Right lobe of liver (tissue), 6 donors: ENCODE data around the gene SLC39A11. TPM values are rescaled to one million over a fixed set of nuclear protein-coding genes. Genes with fewer than 3 reads are reported as not detected.
"Not testable (repeated sequence)": the region's sequence is repeated elsewhere in the genome, so short reads cannot be mapped to it uniquely, and the experiment has no call there.

Experiments used
- ATAC-seq, 4 donors: fragments of 200-7000 bp; cut with Tn5 transposase; one replicate each; pipeline ENCODE4 v1.9.1; 2020; ENCODE audit warnings: mild to moderate bottlenecking in 4 of 4, moderate library complexity in 4 of 4
- DNase-seq, 3 donors: peaks; one replicate each; pipeline ENCODE4 v3.0.0-alpha.2; 2020
- H3K27ac ChIP-seq, 3 donors: fragments of 200-600 bp; one replicate each; pipeline ENCODE4 v1.8.0; 2022
- H3K27me3 ChIP-seq, 2 donors: fragments of 200-600 bp; one replicate each; pipeline ENCODE4 v1.8.0; 2022
- H3K36me3 ChIP-seq, 4 donors: fragments of 200-600 bp; sonication (generic) in 1 of 4; one replicate each; pipeline versions ENCODE4 v1.5.1 to v1.8.0; 2017 to 2022; ENCODE audit warnings: control low read depth in 1 of 4
- H3K4me1 ChIP-seq, 4 donors: fragments of 200-600 bp; sonication (generic) in 1 of 4; one replicate each; pipeline versions ENCODE4 v1.5.1 to v1.8.0; 2017 to 2022; ENCODE audit warnings: control low read depth in 1 of 4
- H3K4me3 ChIP-seq, 3 donors: fragments of 200-600 bp; one replicate each; pipeline ENCODE4 v1.8.0; 2022
- H3K9me3 ChIP-seq, 4 donors: fragments of 200-600 bp; sonication (generic) in 1 of 4; one replicate each; pipeline versions ENCODE4 v1.5.1 to v1.8.0; 2017 to 2022; ENCODE audit warnings: control low read depth in 1 of 4
- POLR2A ChIP-seq: fragments of 450-650 bp; IDR thresholded peaks from one replicate; pipeline ENCODE4 v1.6.1; 2017; ENCODE audit warnings: antibody characterized with exemption, mild to moderate bottlenecking
- WGBS: methylation state at CpG from one replicate; pipeline ENCODE4 v1.1.6; 2018; ENCODE audit warnings: low coverage, low lambda C conversion rate; ENCODE audit not compliant: insufficient coverage; ENCODE audit errors: missing lambda C conversion rate; 5-methylcytosine and 5-hydroxymethylcytosine counted together
- intact Hi-C, 2 donors: fragments of 100-400 bp; cut with DNase I; formaldehyde crosslinking; loops; one replicate each; pipeline versions ENCODE4 v1.11.2 to v1.14.1; 2022
- total RNA-seq, 6 experiments: library from RNA; depleted of rRNA in 2 of 6; stranded (reverse); fragments of >200 nt in 2 of 6; fragmentation: NEBNext Ultra II Directional in 3 of 6; extraction: Animal tissue kit (Norgen Biotek cat#: 25700) in 3 of 6; gene quantifications; one replicate each; pipeline versions ENCODE4 v1.1.0 to v1.2.4, GENCODE V29; 2016 to 2023
- TF ChIP-seq, protein P1 (sequence below), 4 donors: fragments of 200-600 bp in 3 of 4; fragments of 450-650 bp in 1 of 4; IDR thresholded peaks; one replicate each; pipeline versions ENCODE4 v1.5.1 to v1.8.0; 2016 to 2022; ENCODE audit warnings: antibody characterized with exemption in 4 of 4, mild to moderate bottlenecking in 2 of 4
- donor health status: DM: no; HTN: yes; CAD: no.
- donor health status: DM: no; HTN: no; CAD: no.
- donor health status: DM: no; HTN: no; CAD: no.
- donor health status: DM: no; HTN: yes; CAD: no.
- donor health status: DM: no; HTN: yes; CAD: no.

The SLC39A11 gene
- total RNA-seq, 6 experiments from 2014 or later: 25.4 to 49.6 (median 39.3) TPM

- H3K27ac ChIP-seq: no peak overlapping the region
- WGBS: 55% methylated on average over 5 of the region's 6 CpGs
- ATAC-seq: peak in 2 of 4 donors; percentile 20 to 50
Measured at GRCh38 chr17:72782985-72783701, 309.3 kb downstream of the SLC39A11 start.

DNA sequence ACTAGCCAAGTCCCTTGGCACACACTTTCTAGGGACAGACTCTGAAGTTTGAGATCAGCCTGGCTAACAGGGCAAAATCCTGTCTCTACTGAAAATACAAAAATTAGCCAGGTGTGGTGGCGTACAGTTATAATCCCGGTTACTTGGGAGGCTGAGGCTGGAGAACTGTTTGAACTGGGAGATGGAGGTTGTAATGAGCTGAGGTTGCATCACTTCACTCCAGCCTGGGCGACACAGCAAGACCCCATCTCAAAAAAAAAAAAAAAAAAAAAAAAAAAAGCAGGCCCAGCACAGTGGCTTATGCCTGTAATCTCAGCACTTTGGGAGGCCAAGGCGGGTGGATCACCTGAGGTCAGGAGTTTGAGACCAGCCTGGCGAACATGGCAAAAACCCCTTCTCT, 310.1 kb downstream of the SLC39A11 start:
- H3K27me3 ChIP-seq, H3K9me3 ChIP-seq, DNase-seq, H3K4me1 ChIP-seq, H3K27ac ChIP-seq, H3K36me3 ChIP-seq, ATAC-seq, intact Hi-C loops, H3K4me3 ChIP-seq: not testable (repeated sequence)
- 90% methylated on average over 3 of the region's 5 CpGs for WGBS

More at GRCh38 chr17:72782985-72783701, 309.3 kb downstream of the SLC39A11 start:
- no peaks in the 10 kb centered on the region for H3K9me3 ChIP-seq
- TF ChIP-seq, protein P1, sequence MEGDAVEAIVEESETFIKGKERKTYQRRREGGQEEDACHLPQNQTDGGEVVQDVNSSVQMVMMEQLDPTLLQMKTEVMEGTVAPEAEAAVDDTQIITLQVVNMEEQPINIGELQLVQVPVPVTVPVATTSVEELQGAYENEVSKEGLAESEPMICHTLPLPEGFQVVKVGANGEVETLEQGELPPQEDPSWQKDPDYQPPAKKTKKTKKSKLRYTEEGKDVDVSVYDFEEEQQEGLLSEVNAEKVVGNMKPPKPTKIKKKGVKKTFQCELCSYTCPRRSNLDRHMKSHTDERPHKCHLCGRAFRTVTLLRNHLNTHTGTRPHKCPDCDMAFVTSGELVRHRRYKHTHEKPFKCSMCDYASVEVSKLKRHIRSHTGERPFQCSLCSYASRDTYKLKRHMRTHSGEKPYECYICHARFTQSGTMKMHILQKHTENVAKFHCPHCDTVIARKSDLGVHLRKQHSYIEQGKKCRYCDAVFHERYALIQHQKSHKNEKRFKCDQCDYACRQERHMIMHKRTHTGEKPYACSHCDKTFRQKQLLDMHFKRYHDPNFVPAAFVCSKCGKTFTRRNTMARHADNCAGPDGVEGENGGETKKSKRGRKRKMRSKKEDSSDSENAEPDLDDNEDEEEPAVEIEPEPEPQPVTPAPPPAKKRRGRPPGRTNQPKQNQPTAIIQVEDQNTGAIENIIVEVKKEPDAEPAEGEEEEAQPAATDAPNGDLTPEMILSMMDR (IDR thresholded peaks at IDR 0.05): no peak
- no peak for TF ChIP-seq POLR2A
- H3K36me3 ChIP-seq: no peaks in the 10 kb centered on the region
- no peak overlapping the region for H3K4me3 ChIP-seq
- intact Hi-C loops: no loop called here
- no peak for DNase-seq
- no peaks in the 10 kb centered on the region for H3K4me1 ChIP-seq
- no peaks in the 10 kb centered on the region for H3K27me3 ChIP-seq

DNA sequence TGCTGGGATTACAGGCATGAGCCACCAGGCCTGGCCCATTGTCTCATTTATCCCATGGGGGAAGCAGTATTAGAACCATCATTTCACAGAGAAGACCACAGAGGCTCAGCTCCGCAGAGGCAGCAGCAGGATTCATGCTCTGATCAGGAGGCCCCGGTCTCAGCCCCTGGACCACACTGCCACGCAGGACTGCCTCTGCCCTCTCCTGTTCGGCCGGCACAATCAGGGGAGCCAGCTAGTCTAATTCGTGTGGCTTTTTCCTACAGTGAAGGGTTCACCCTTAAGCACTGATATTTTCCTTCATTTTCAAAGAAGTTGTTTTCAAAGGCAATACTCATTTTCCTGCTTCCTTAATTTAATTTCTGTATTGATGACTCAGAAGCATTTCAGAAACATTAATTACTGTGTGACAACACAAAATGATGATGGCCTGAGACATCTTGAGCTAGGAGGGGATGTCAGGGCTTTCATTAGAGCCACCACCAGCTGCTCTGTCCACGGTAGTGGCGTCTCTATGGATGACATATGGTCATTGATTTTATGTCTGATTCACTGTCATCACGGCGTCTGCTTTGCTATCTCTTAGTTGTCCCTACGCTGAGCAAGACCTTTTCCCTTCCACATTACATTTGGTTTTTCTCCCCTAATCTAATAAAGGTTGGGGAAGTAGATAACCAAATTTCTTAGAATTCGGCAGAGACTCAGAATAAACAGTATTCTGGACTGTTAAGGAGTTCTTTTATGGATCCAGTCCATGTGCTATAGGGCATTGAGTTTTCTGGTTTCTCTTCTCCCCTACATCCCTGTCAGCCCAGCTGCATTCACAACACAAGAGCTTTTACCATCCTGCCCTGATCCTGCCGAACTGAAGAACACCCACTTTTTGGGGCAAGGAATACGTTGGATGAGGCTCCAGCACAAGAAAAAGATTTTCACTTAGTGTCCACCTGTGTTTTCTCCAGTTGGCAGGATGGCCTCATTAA, 314.0 kb downstream of the SLC39A11 start:
- no peaks in the 10 kb centered on the region for H3K9me3 ChIP-seq
- no peak for DNase-seq
- no peaks in the 10 kb centered on the region for H3K27me3 ChIP-seq
- no peaks in the 10 kb centered on the region for H3K4me1 ChIP-seq
- H3K4me3 ChIP-seq: no peak overlapping the region
- ATAC-seq: no peak
- no peak overlapping the region for H3K27ac ChIP-seq
- intact Hi-C loops: no loop called here
- H3K36me3 ChIP-seq: no peaks in the 10 kb centered on the region
- TF ChIP-seq POLR2A: no peak
- TF ChIP-seq, protein P1 (IDR thresholded peaks at IDR 0.05): no peak
- 88% methylated on average over 6 of the region's 14 CpGs for WGBS

- Histone ChIP-seq H3K27me3 (no peaks in the 10 kb centered on the region), H3K9me3 (no peaks in the 10 kb centered on the region), H3K4me3 (no peak overlapping the region), H3K4me1 (no peaks in the 10 kb centered on the region), H3K36me3 (no peaks in the 10 kb centered on the region), H3K27ac (no peak overlapping the region)
- intact Hi-C loops: no loop called here
- TF ChIP-seq, protein P1 (IDR thresholded peaks at IDR 0.05): no peak
- TF ChIP-seq POLR2A: no peak
- DNase-seq (no peak), ATAC-seq (no peak)
- WGBS: no CpG with 5 or more reads among the region's 4 CpGs
Measured at GRCh38 chr17:72775919-72776318, 316.6 kb downstream of the SLC39A11 start.

DNA sequence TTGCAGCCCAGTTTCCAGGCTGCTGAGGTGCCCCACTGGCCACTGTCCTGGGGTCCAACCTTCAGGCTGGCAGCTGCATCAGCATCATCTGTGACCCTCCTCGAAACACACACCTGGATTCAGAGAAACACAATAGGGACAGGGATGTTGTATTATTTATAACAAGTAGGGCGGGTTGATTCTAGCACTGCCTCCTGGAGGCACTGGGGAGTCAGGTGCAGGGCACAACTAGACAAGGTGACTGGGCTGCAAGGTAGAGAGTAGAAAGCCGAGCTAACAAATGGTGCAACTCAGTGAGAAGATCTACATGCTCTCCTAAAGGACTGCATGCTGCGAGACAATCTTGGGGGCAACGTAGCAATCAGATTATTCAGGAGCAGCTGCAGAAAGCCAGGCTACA, 317.3 kb downstream of the SLC39A11 start:
- DNase-seq (no peak), ATAC-seq (no peak)
- intact Hi-C loops: no loop called here
- Histone ChIP-seq H3K27me3 (no peaks in the 10 kb centered on the region), H3K4me1 (no peaks in the 10 kb centered on the region), H3K36me3 (no peaks in the 10 kb centered on the region), H3K27ac (no peak overlapping the region), H3K4me3 (no peak overlapping the region), H3K9me3 (no peaks in the 10 kb centered on the region)
- TF ChIP-seq, protein P1 (IDR thresholded peaks at IDR 0.05): no peak
- no peak for TF ChIP-seq POLR2A
- 94% methylated on average over 2 of the region's 5 CpGs for WGBS
